ENCODE results near the gene KRTAP21-2. TPM values are rescaled to one million over a fixed set of nuclear protein-coding genes. Genes with fewer than 3 reads are reported as not detected.

KRTAP21-2 gene
- total RNA-seq, 3 donors from 2014 or later, result not detected

- Histone ChIP-seq H3K4me1 (no peaks in the 10 kb centered on the region), H3K27ac (no peak overlapping the region), H3K36me3 (no peaks in the 10 kb centered on the region), H3K4me3 (no peak overlapping the region), H3K27me3 (no peaks in the 10 kb centered on the region), H3K9me3 (peaks cover 0 to 5% of the 10 kb centered on the region in 2 donors)
- intact Hi-C loops (cut with DNase I; ENCODE audit: low total_unique reads), result no loop called here
- DNase-seq (ENCODE audit: low spot score in 2 of 2), result no peak
- TF ChIP-seq POLR2A (IDR thresholded peaks at IDR 0.05) (no peak), POLR2AphosphoS5 (IDR thresholded peaks at IDR 0.05) (no peak), CTCF (IDR thresholded peaks at IDR 0.05) (no peak)
Measured at GRCh38 chr21:30710499-30710898, 36.6 kb downstream of the KRTAP21-2 start.

GRCh38 chr21:30707409-30707808, 39.6 kb downstream of the KRTAP21-2 start:
- intact Hi-C loops (cut with DNase I; ENCODE audit: low total_unique reads), result no loop called here
- Histone ChIP-seq H3K4me3 (no peak overlapping the region), H3K36me3 (no peaks in the 10 kb centered on the region), H3K4me1 (no peaks in the 10 kb centered on the region), H3K27ac (no peak overlapping the region), H3K27me3 (no peaks in the 10 kb centered on the region), H3K9me3 (peaks cover 0 to 4% of the 10 kb centered on the region in 2 donors)
- TF ChIP-seq POLR2AphosphoS5 (IDR thresholded peaks at IDR 0.05) (no peak), POLR2A (IDR thresholded peaks at IDR 0.05) (no peak), CTCF (IDR thresholded peaks at IDR 0.05) (no peak)
- DNase-seq (ENCODE audit: low spot score in 2 of 2), result no peak

Other genes starting within 250 kb of the KRTAP21-2 start
- gene KRTAP19-5, start 245.1 kb downstream of the KRTAP21-2 start, total RNA-seq, result not detected
- not detected for gene KRTAP19-6, start 205.4 kb downstream of the KRTAP21-2 start, total RNA-seq
- not detected for gene KRTAP19-7, start 185.9 kb downstream of the KRTAP21-2 start, total RNA-seq
- gene KRTAP22-2, start 156.9 kb downstream of the KRTAP21-2 start, total RNA-seq, result not detected
- not detected for gene KRTAP6-3, start 154.8 kb downstream of the KRTAP21-2 start, total RNA-seq
- not detected for gene KRTAP6-2, start 148.4 kb downstream of the KRTAP21-2 start, total RNA-seq
- gene KRTAP22-1, start 146.2 kb downstream of the KRTAP21-2 start, total RNA-seq, result not detected
- gene KRTAP6-1, start 133.3 kb downstream of the KRTAP21-2 start, total RNA-seq, result not detected
- gene KRTAP20-1, start 130.8 kb downstream of the KRTAP21-2 start, total RNA-seq, result not detected
- gene KRTAP20-4, start 126.6 kb downstream of the KRTAP21-2 start, total RNA-seq, result not detected
- gene KRTAP20-2, start 112.1 kb downstream of the KRTAP21-2 start, total RNA-seq, result not detected
- not detected for gene KRTAP20-3, start 104.4 kb downstream of the KRTAP21-2 start, total RNA-seq
- gene KRTAP21-3, start 28.5 kb downstream of the KRTAP21-2 start, total RNA-seq, result not detected
- not detected for gene KRTAP21-1, start 8.2 kb upstream of the KRTAP21-2 start, total RNA-seq
- gene KRTAP8-1, start 66.0 kb upstream of the KRTAP21-2 start, total RNA-seq, result not detected
- not detected for gene KRTAP7-1, start 82.5 kb upstream of the KRTAP21-2 start, total RNA-seq
- not detected for gene KRTAP11-1, start 134.3 kb upstream of the KRTAP21-2 start, total RNA-seq

Data from breast epithelium (tissue), 4 donors.